Measurements from ENCODE around the gene FUCA1.

GRCh38 chr1:23902321-23903278, 34.5 kb upstream of the FUCA1 start:
- TF ChIP-seq CTCF (IDR thresholded peaks at IDR 0.05) (no peak), POLR2A (IDR thresholded peaks at IDR 0.05) (no peak)

All from tibial nerve (tissue), 3 donors.